GM21367 (cell line): ENCODE results near the gene OR5B17.
"Not testable (repeated sequence)": the region's sequence is repeated elsewhere in the genome, so short reads cannot be mapped to it uniquely, and the experiment has no call there.

Experiments
- ATAC-seq: cut with Tn5 transposase; IDR thresholded peaks from one replicate; pipeline ENCODE4 v1.9.1; 2021; ENCODE audit not compliant: unreplicated experiment

OR5B17 gene

GRCh38 chr11:58358969-58359368, at the start of gene OR5B17:
TSS of gene OR5B17 (minus strand) at chr11:58359069. CDS start at chr11:58359069, 0 bp downstream.
- ATAC-seq: no peak

GRCh38 chr11:58406774-58407173, 47.9 kb upstream of the OR5B17 start, which contains the start of gene OR5B3:
TSS of gene OR5B3 (minus strand) at chr11:58406874. CDS start at chr11:58403409, 3,465 bp downstream.
- no peak for ATAC-seq

- not testable (repeated sequence) for ATAC-seq
These were observed 40.8 kb upstream of the OR5B17 start for GRCh38 chr11:58399622-58400021.

GRCh38 chr11:58395581-58395980, 36.7 kb upstream of the OR5B17 start:
- no peak for ATAC-seq

GRCh38 chr11:58394195-58394594, 35.3 kb upstream of the OR5B17 start:
- ATAC-seq: no peak

- ATAC-seq: no peak
These were observed 33.9 kb upstream of the OR5B17 start for GRCh38 chr11:58392746-58393145.

- ATAC-seq: no peak
These were observed 33.0 kb upstream of the OR5B17 start for GRCh38 chr11:58391879-58392278.

GRCh38 chr11:58390551-58391063, 31.7 kb upstream of the OR5B17 start:
- no peak for ATAC-seq

GRCh38 chr11:58354727-58355126, 4.1 kb downstream of the OR5B17 start:
- ATAC-seq: no peak

GRCh38 chr11:58345204-58345603, 13.7 kb downstream of the OR5B17 start:
- ATAC-seq: no peak

- ATAC-seq: no peak
These were observed 24.2 kb downstream of the OR5B17 start for GRCh38 chr11:58334708-58335107.

- ATAC-seq: no peak
These were observed 28.0 kb downstream of the OR5B17 start for GRCh38 chr11:58330861-58331260.

GRCh38 chr11:58318532-58318931, 40.3 kb downstream of the OR5B17 start:
- ATAC-seq: no peak

GRCh38 chr11:58316142-58316541, 42.7 kb downstream of the OR5B17 start:
- no peak for ATAC-seq
